HCT116 (cell line): ENCODE measurements around the gene PON1.

Experiments used
- ATF3 ChIP-seq: IDR thresholded peaks from 2 replicates; pipeline ENCODE4 v1.6.1; 2012
- CTCF ChIP-seq, 3 experiments: fragments of 200-600 bp in 1 of 3; sonication (generic) in 1 of 3; IDR thresholded peaks in 2 of 3; conservative IDR thresholded peaks in 1 of 3; 2 replicates each; pipeline ENCODE4 v1.5.1; 2012 to 2017; ENCODE audit warnings: low read depth in 2 of 3, low read length in 2 of 3, antibody characterized with exemption in 1 of 3, borderline replicate concordance in 1 of 3, control low read depth in 1 of 3, mild to moderate bottlenecking in 1 of 3, mixed read lengths in 1 of 3, mixed run types in 1 of 3, moderate library complexity in 1 of 3; ENCODE audit not compliant: insufficient read depth in 1 of 3
- ELF1 ChIP-seq: IDR thresholded peaks from 2 replicates; pipeline ENCODE4 v1.6.1; 2012; ENCODE audit warnings: low read depth, borderline replicate concordance
- EZH2 ChIP-seq: fragments of 200-600 bp; sonication (generic); IDR thresholded peaks from 2 replicates; pipeline ENCODE4 v1.6.1; 2017; ENCODE audit warnings: antibody characterized with exemption, mixed run types
- MAX ChIP-seq: IDR thresholded peaks from 2 replicates; pipeline ENCODE4 v1.6.1; 2012
- POLR2A ChIP-seq: IDR thresholded peaks from 2 replicates; pipeline ENCODE4 v1.7.0; 2011; ENCODE audit warnings: borderline replicate concordance; ENCODE audit not compliant: insufficient read depth, insufficient read length; ENCODE audit errors: extremely low read depth
- REST ChIP-seq: IDR thresholded peaks from 2 replicates; pipeline ENCODE4 v1.6.1; 2012; ENCODE audit warnings: low read depth
- SIN3A ChIP-seq: IDR thresholded peaks from 2 replicates; pipeline ENCODE4 v1.6.1; 2012; ENCODE audit warnings: low read depth
- SP1 ChIP-seq: IDR thresholded peaks from 2 replicates; pipeline ENCODE4 v1.6.1; 2012; ENCODE audit warnings: low read depth
- ZBTB33 ChIP-seq: IDR thresholded peaks from 2 replicates; pipeline ENCODE4 v1.6.1; 2011; ENCODE audit warnings: mild to moderate bottlenecking, low read length, moderate library complexity; ENCODE audit not compliant: insufficient replicate concordance; ENCODE audit errors: extremely low read depth
- ZNF274 ChIP-seq: fragments of 200-500 bp; sonication (Bioruptor generic); IDR thresholded peaks from 2 replicates; pipeline ENCODE4 v1.6.1; 2014; ENCODE audit warnings: mild to moderate bottlenecking, low read depth, low read length, inconsistent platforms

GRCh38 chr7:95340491-95340890 lies 16.2 kb upstream of the PON1 start:
- TF ChIP-seq ZBTB33, result no peak
- TF ChIP-seq POLR2A, result no peak
- TF ChIP-seq CTCF (IDR thresholded peaks at IDR 0.05 in 2 of 3, conservative IDR thresholded peaks at IDR 0.05 in 1 of 3; ENCODE audit: borderline replicate concordance in 1 of 3, insufficient read depth in 1 of 3, low read depth in 2 of 3, low read length in 2 of 3), result no peak
- no peak for TF ChIP-seq REST
- no peak for TF ChIP-seq MAX
- no peak for TF ChIP-seq EZH2
- TF ChIP-seq ELF1, result no peak
- no peak for TF ChIP-seq ATF3
- TF ChIP-seq SP1, result no peak
- no peak for TF ChIP-seq ZNF274
- TF ChIP-seq SIN3A, result no peak
